H1 (cell line): Measurements from ENCODE around the gene INAFM1. TPM values are rescaled to one million over a fixed set of nuclear protein-coding genes. Genes with fewer than 3 reads are reported as not detected.

Source experiments
- CHD7 ChIP-seq: fragments of 300-600 bp; sonication (generic); IDR thresholded peaks from 2 replicates; pipeline ENCODE4 v1.7.1; 2012; ENCODE audit warnings: low read length, moderate library complexity, mild to moderate bottlenecking, inconsistent platforms; ENCODE audit not compliant: insufficient replicate concordance
- RAD21 ChIP-seq, 2 experiments: IDR thresholded peaks in 1 of 2; conservative IDR thresholded peaks in 1 of 2; 2 replicates each; pipeline ENCODE4 v1.6.1; 2011; ENCODE audit warnings: low read depth in 2 of 2, low read length in 2 of 2, improper control_type of control experiment in 1 of 2, inconsistent platforms in 1 of 2, mild to moderate bottlenecking in 1 of 2, moderate library complexity in 1 of 2
- RBBP5 ChIP-seq: IDR thresholded peaks from 2 replicates; pipeline ENCODE4 v1.7.1; 2012; ENCODE audit warnings: low read depth, mild to moderate bottlenecking, inconsistent platforms, low read length, moderate library complexity, borderline replicate concordance
- SUZ12 ChIP-seq: fragments of 200-600 bp; sonication (generic); IDR thresholded peaks from 2 replicates; pipeline ENCODE4 v1.6.1; 2012; ENCODE audit warnings: mild to moderate bottlenecking, inconsistent platforms, low read length, moderate library complexity, mixed read lengths
- TAF1 ChIP-seq: IDR thresholded peaks from 2 replicates; pipeline ENCODE4 v1.6.1; 2011; ENCODE audit warnings: mild to moderate bottlenecking, low read depth, low read length
- TEAD4 ChIP-seq: IDR thresholded peaks from 2 replicates; pipeline ENCODE4 v1.6.1; 2012; ENCODE audit warnings: low read depth, low read length, inconsistent platforms, mixed read lengths
- USF2 ChIP-seq: IDR thresholded peaks from 2 replicates; pipeline ENCODE4 v1.6.1; 2011; ENCODE audit warnings: low read length, improper control_type of control experiment
- polyA plus RNA-seq, 7 experiments: library from polyadenylated mRNA; depleted of rRNA in 3 of 7; stranded (reverse) in 5 of 7; unstranded in 2 of 7; fragments of >200 nt in 5 of 7; fragments of 200-250 nt in 2 of 7; gene quantifications; 1 replicate in 5 of 7; 2 replicates in 1 of 7; 4 replicates in 1 of 7; pipeline versions ENCODE4 v1.2.1 to v1.2.3, GENCODE V29; 2011 to 2013; ENCODE audit warnings: missing spikeins in 2 of 7, mixed read lengths in 2 of 7
- total RNA-seq: library from RNA; stranded (reverse); fragmentation: NEBNext Ultra II Directional; extraction: Animal tissue kit (Norgen Biotek cat#: 25700); gene quantifications from 2 replicates; pipeline ENCODE4 v1.2.1, GENCODE V29; 2021

Gene INAFM1
- total and polyA plus RNA-seq, 2 of the 8 experiments (the other 6 are each of a cell fraction or from before 2014, with no cell fraction given) = 2.6 to 3.4 TPM

- TF ChIP-seq CHD7 = no peak
- 0 out of 2 replicates have a peak, but pooled peaks have one; percentile 9 for TF ChIP-seq RBBP5
- TF ChIP-seq USF2 = no peak
- no peak for TF ChIP-seq RAD21 (IDR thresholded peaks at IDR 0.05 in 1 of 2, conservative IDR thresholded peaks at IDR 0.05 in 1 of 2; ENCODE audit: low read depth in 2 of 2, low read length in 2 of 2)
- TF ChIP-seq SUZ12 = no peak
- no peak for TF ChIP-seq TEAD4
- 0 out of 2 replicates have a peak, but pooled peaks have one; percentile 8 for TF ChIP-seq TAF1
These were observed 2.0 kb upstream of the INAFM1 start (continued) for GRCh38 chr19:47272448-47273312.
